Neuron (in vitro differentiated cells): ENCODE results near the gene NUDT3.
A peak's percentile ranks its signal among the peaks of the same experiment; 100 is the strongest.

ENCODE experiments used
- H2AFZ ChIP-seq: one replicate; pipeline ENCODE4 v1.6.1; 2013; ENCODE audit warnings: low read depth, mild to moderate bottlenecking, inconsistent platforms, low read length, moderate library complexity
- H3K27me3 ChIP-seq: one replicate; pipeline ENCODE4 v1.6.1; 2013; ENCODE audit warnings: low read length; ENCODE audit not compliant: insufficient read depth
- H3K36me3 ChIP-seq: one replicate; pipeline ENCODE4 v1.6.1; 2013; ENCODE audit warnings: low read length; ENCODE audit not compliant: insufficient read depth
- H3K4me1 ChIP-seq: one replicate; pipeline ENCODE4 v1.6.1; 2013; ENCODE audit warnings: low read length; ENCODE audit not compliant: insufficient read depth
- H3K4me3 ChIP-seq: 2 replicates; pipeline ENCODE4 v1.5.1; 2013; ENCODE audit warnings: mild to moderate bottlenecking, low read length, moderate library complexity
- H3K9me3 ChIP-seq: one replicate; pipeline ENCODE4 v1.6.1; 2013; ENCODE audit warnings: low read length

NUDT3 gene

GRCh38 chr6:34239893-34240292 lies 152.6 kb downstream of the NUDT3 start:
- Histone ChIP-seq H3K27me3 (no peaks in the 10 kb centered on the region), H2AFZ (no peak overlapping the region), H3K36me3 (peaks cover 33% of the 10 kb centered on the region), H3K9me3 (no peaks in the 10 kb centered on the region), H3K4me3 (no peak overlapping the region), H3K4me1 (peaks cover 12% of the 10 kb centered on the region)

- Histone ChIP-seq H3K4me3 (no peak overlapping the region), H3K4me1 (peaks cover 12% of the 10 kb centered on the region), H3K36me3 (peaks cover 33% of the 10 kb centered on the region), H2AFZ (no peak overlapping the region), H3K9me3 (no peaks in the 10 kb centered on the region), H3K27me3 (no peaks in the 10 kb centered on the region)
Measured at GRCh38 chr6:34239500-34239825, 153.0 kb downstream of the NUDT3 start.

- H3K27me3 ChIP-seq = no peaks in the 10 kb centered on the region
- peaks cover 27% of the 10 kb centered on the region for H3K36me3 ChIP-seq
- H3K4me1 ChIP-seq = peaks cover 8% of the 10 kb centered on the region
Measured at GRCh38 chr6:34238585-34239499, 153.6 kb downstream of the NUDT3 start.

GRCh38 chr6:34237722-34238584 lies 154.5 kb downstream of the NUDT3 start:
- H3K4me3 ChIP-seq = peak overlapping the region; percentile 84
- no peaks in the 10 kb centered on the region for H3K9me3 ChIP-seq
- H3K36me3 ChIP-seq = peaks cover 22% of the 10 kb centered on the region
- H3K4me1 ChIP-seq = peaks cover 8% of the 10 kb centered on the region
- H3K27me3 ChIP-seq = no peaks in the 10 kb centered on the region
- peak overlapping the region; percentile 73 for H2AFZ ChIP-seq

More at GRCh38 chr6:34238585-34239499, 153.6 kb downstream of the NUDT3 start:
- Histone ChIP-seq H3K9me3 (no peaks in the 10 kb centered on the region), H2AFZ (peak overlapping the region; percentile 73), H3K4me3 (peak overlapping the region; percentile 84)

- H2AFZ ChIP-seq = peak overlapping the region; percentile 73
- H3K27me3 ChIP-seq = no peaks in the 10 kb centered on the region
- H3K9me3 ChIP-seq = no peaks in the 10 kb centered on the region
- peaks cover 8% of the 10 kb centered on the region for H3K4me1 ChIP-seq
- H3K36me3 ChIP-seq = peaks cover 19% of the 10 kb centered on the region
- peak overlapping the region; percentile 84 for H3K4me3 ChIP-seq
Measured at GRCh38 chr6:34237316-34237721, 155.2 kb downstream of the NUDT3 start.

- peak within 1 kb of the TSS; percentile 73 for H2AFZ ChIP-seq
- H3K9me3 ChIP-seq = no peaks in the 10 kb centered on the region
- H3K27me3 ChIP-seq = no peaks in the 10 kb centered on the region
- H3K4me3 ChIP-seq = peak within 1 kb of the TSS; percentile 84
- peaks cover 8% of the 10 kb centered on the region for H3K4me1 ChIP-seq
- peaks cover 14% of the 10 kb centered on the region for H3K36me3 ChIP-seq
Measured at GRCh38 chr6:34236443-34237315, 155.8 kb downstream of the NUDT3 start, which contains the start of gene HMGA1. Gene HMGA1, plus strand, starts transcription at chr6:34236873. Its CDS starts 3,908 bp downstream, at chr6:34240781.

- Histone ChIP-seq H3K4me1 (peaks cover 8% of the 10 kb centered on the region), H2AFZ (no peak overlapping the region), H3K4me3 (peak overlapping the region; percentile 84), H3K36me3 (peaks cover 8% of the 10 kb centered on the region), H3K27me3 (no peaks in the 10 kb centered on the region), H3K9me3 (no peaks in the 10 kb centered on the region)
Measured at GRCh38 chr6:34236131-34236442, 156.4 kb downstream of the NUDT3 start.

GRCh38 chr6:34235307-34236130 lies 156.9 kb downstream of the NUDT3 start:
- H3K4me3 ChIP-seq = peak overlapping the region; percentile 84
- no peaks in the 10 kb centered on the region for H3K9me3 ChIP-seq
- H3K27me3 ChIP-seq = no peaks in the 10 kb centered on the region
- peaks cover 8% of the 10 kb centered on the region for H3K4me1 ChIP-seq
- no peak overlapping the region for H2AFZ ChIP-seq
- peaks cover 5% of the 10 kb centered on the region for H3K36me3 ChIP-seq

GRCh38 chr6:34234667-34235306 lies 157.7 kb downstream of the NUDT3 start:
- H3K4me1 ChIP-seq = peaks cover 8% of the 10 kb centered on the region
- no peak overlapping the region for H2AFZ ChIP-seq
- H3K9me3 ChIP-seq = no peaks in the 10 kb centered on the region
- H3K36me3 ChIP-seq = no peaks in the 10 kb centered on the region
- no peak overlapping the region for H3K4me3 ChIP-seq
- no peaks in the 10 kb centered on the region for H3K27me3 ChIP-seq

- Histone ChIP-seq H3K4me3 (no peak overlapping the region), H3K9me3 (no peaks in the 10 kb centered on the region), H3K4me1 (peaks cover 6% of the 10 kb centered on the region), H3K27me3 (no peaks in the 10 kb centered on the region), H2AFZ (no peak overlapping the region), H3K36me3 (no peaks in the 10 kb centered on the region)
Measured at GRCh38 chr6:34233867-34234266, 158.6 kb downstream of the NUDT3 start.

- Histone ChIP-seq H3K4me3 (no peak overlapping the region), H2AFZ (no peak overlapping the region), H3K36me3 (no peaks in the 10 kb centered on the region), H3K4me1 (no peaks in the 10 kb centered on the region), H3K27me3 (no peaks in the 10 kb centered on the region), H3K9me3 (no peaks in the 10 kb centered on the region)
Measured at GRCh38 chr6:34232901-34233300, 159.6 kb downstream of the NUDT3 start.
